GM18519 (cell line): ENCODE data around the gene NR2F1-AS1.

Experiments
- ATAC-seq: cut with Tn5 transposase; IDR thresholded peaks from one replicate; pipeline ENCODE4 v1.9.1; 2021; ENCODE audit warnings: mild to moderate bottlenecking, moderate library complexity; ENCODE audit not compliant: unreplicated experiment, low FRiP score

The NR2F1-AS1 gene

GRCh38 chr5:93578813-93579691 is 2.0 kb downstream of the NR2F1-AS1 start:
- ATAC-seq = no peak

GRCh38 chr5:93577854-93578812 is 2.9 kb downstream of the NR2F1-AS1 start:
- no peak for ATAC-seq

- no peak for ATAC-seq
These were observed 3.8 kb downstream of the NR2F1-AS1 start for GRCh38 chr5:93576994-93577853.

- no peak for ATAC-seq
These were observed 5.3 kb downstream of the NR2F1-AS1 start for GRCh38 chr5:93575461-93576414.

- no peak for ATAC-seq
These were observed 6.3 kb downstream of the NR2F1-AS1 start for GRCh38 chr5:93574491-93575305.

GRCh38 chr5:93573354-93574351 is 7.4 kb downstream of the NR2F1-AS1 start:
- ATAC-seq = no peak

GRCh38 chr5:93572608-93573353 is 8.2 kb downstream of the NR2F1-AS1 start:
- ATAC-seq = no peak

- ATAC-seq = no peak
These were observed 8.9 kb downstream of the NR2F1-AS1 start for GRCh38 chr5:93572101-93572607.

- no peak for ATAC-seq
These were observed 9.7 kb downstream of the NR2F1-AS1 start for GRCh38 chr5:93571114-93571949.

- peak; percentile 42 for ATAC-seq
These were observed 10.5 kb downstream of the NR2F1-AS1 start for GRCh38 chr5:93570294-93571113.

GRCh38 chr5:93569300-93570160 is 11.5 kb downstream of the NR2F1-AS1 start:
- no peak for ATAC-seq

- no peak for ATAC-seq
These were observed 13.6 kb downstream of the NR2F1-AS1 start for GRCh38 chr5:93567424-93567823.

GRCh38 chr5:93566091-93566490 is 14.9 kb downstream of the NR2F1-AS1 start:
- ATAC-seq = no peak
